HepG2 (cell line): ENCODE results near the gene CBFA2T2. TPM values are rescaled to one million over a fixed set of nuclear protein-coding genes. Genes with fewer than 3 reads are reported as not detected.
"Not testable (repeated sequence)": the region's sequence is repeated elsewhere in the genome, so short reads cannot be mapped to it uniquely, and the experiment has no call there.

Experiments
- ATAC-seq: fragments of 200-7000 bp; cut with Tn5 transposase; 3 replicates; pipeline ENCODE4 v1.9.1; 2020; ENCODE audit warnings: mild to moderate bottlenecking, moderate library complexity
- BruUV-seq: library from RNA; stranded (reverse); fragments of 400-500 nt; replicated peaks from 2 replicates; lab custom pipeline; 2021; lab: Mats Ljungman, UMichigan
- CTCF ChIA-PET: fragments of 300-600 bp; formaldehyde crosslinking; extraction: SDS; loops from one replicate; lab custom pipeline; 2021; ENCODE audit warnings: low total read pairs, inconsistent platforms, low intra/inter-chr PET ratio; lab: Yijun Ruan, JAX
- POLR2A ChIA-PET: fragments of 350-600 bp; sonication (Branson Sonifier 250); formaldehyde crosslinking; loops from one replicate; lab custom pipeline; 2020; ENCODE audit warnings: antibody characterized with exemption, inconsistent platforms; lab: Yijun Ruan, JAX
- DNase-seq: peaks from one replicate; pipeline ENCODE4 v3.0.0-alpha.2; 2015; ENCODE audit warnings: low spot score
- FAIRE-seq: peaks from 3 replicates; lab custom pipeline; 2011; peaks lifted over from hg19 to GRCh38; lab: Jason Lieb, UNC
- H2AFZ ChIP-seq: one replicate; pipeline ENCODE4 v1.6.1; 2011; ENCODE audit warnings: low read length, inconsistent platforms
- H3K27ac ChIP-seq: fragments of 300-600 bp; 3 replicates; pipeline ENCODE4 v1.8.0; 2011; ENCODE audit warnings: mixed run types, mild to moderate bottlenecking, mixed read lengths, low read length, inconsistent platforms; ENCODE audit not compliant: insufficient read depth; ENCODE audit errors: extremely low read length
- H3K27me3 ChIP-seq, 2 experiments: fragments of 200-600 bp in 1 of 2; 2 replicates in 1 of 2; 3 replicates in 1 of 2; pipeline versions ENCODE4 v1.6.0 to v1.8.0; 2011; ENCODE audit warnings: low read length in 2 of 2, mild to moderate bottlenecking in 2 of 2, moderate library complexity in 2 of 2, inconsistent platforms in 1 of 2; ENCODE audit not compliant: insufficient read depth in 2 of 2, control insufficient read depth in 1 of 2
- H3K36me3 ChIP-seq, 2 experiments: fragments of 200-600 bp in 1 of 2; replicated peaks in 1 of 2; 2 replicates in 1 of 2; 3 replicates in 1 of 2; pipeline versions ENCODE4 v1.5.1 to v1.8.0; 2011; ENCODE audit warnings: low read length in 2 of 2, inconsistent platforms in 1 of 2; ENCODE audit not compliant: insufficient read depth in 2 of 2, control insufficient read depth in 1 of 2
- H3K4me1 ChIP-seq: 2 replicates; pipeline ENCODE4 v1.5.1; 2012; ENCODE audit warnings: low read length, inconsistent platforms; ENCODE audit not compliant: insufficient read depth
- H3K4me2 ChIP-seq: 2 replicates; pipeline ENCODE4 v1.6.0; 2011; ENCODE audit warnings: low read depth, low read length, inconsistent platforms
- H3K4me3 ChIP-seq, 3 experiments: fragments of 200-600 bp in 1 of 3; sonication (generic), shearing (Covaris generic) in 1 of 3; replicated peaks in 1 of 3; 2 replicates each; pipeline ENCODE4 v1.5.1; 2011 to 2016; ENCODE audit warnings: low read length in 3 of 3, inconsistent platforms in 2 of 3, low read depth in 2 of 3, mild to moderate bottlenecking in 2 of 3, control low read depth in 1 of 3, mixed read lengths in 1 of 3; ENCODE audit not compliant: insufficient read depth in 1 of 3
- H3K79me2 ChIP-seq: one replicate; pipeline ENCODE4 v1.6.1; 2011; ENCODE audit warnings: low read length, inconsistent platforms; ENCODE audit not compliant: insufficient read depth
- H3K9ac ChIP-seq: 2 replicates; pipeline ENCODE4 v1.6.0; 2011; ENCODE audit warnings: mild to moderate bottlenecking, low read depth, low read length, inconsistent platforms; ENCODE audit not compliant: insufficient read depth
- H3K9me3 ChIP-seq: 2 replicates; pipeline ENCODE4 v1.5.1; 2012; ENCODE audit warnings: mild to moderate bottlenecking, low read length
- H4K20me1 ChIP-seq: 2 replicates; pipeline ENCODE4 v1.6.0; 2011; ENCODE audit warnings: inconsistent platforms, mild to moderate bottlenecking, low read length, moderate library complexity; ENCODE audit not compliant: insufficient read depth
- ADNP ChIP-seq: sonication (generic); formaldehyde crosslinking; IDR thresholded peaks from 2 replicates; pipeline ENCODE4 v1.4.0; 2020; ENCODE audit warnings: missing genetic modification reagents
- CEBPG ChIP-seq: IDR thresholded peaks from 2 replicates; pipeline ENCODE4 v1.6.1; 2016
- SP4 ChIP-seq: sonication (generic); formaldehyde crosslinking; IDR thresholded peaks from 2 replicates; pipeline ENCODE4 v1.8.1; 2023; ENCODE audit warnings: mild to moderate bottlenecking, missing genetic modification reagents
- TARDBP ChIP-seq: sonication (generic); formaldehyde crosslinking; IDR thresholded peaks from 2 replicates; pipeline ENCODE4 v1.8.0; 2022; ENCODE audit warnings: mild to moderate bottlenecking, missing genetic modification reagents
- THAP9 ChIP-seq: sonication (generic); formaldehyde crosslinking; IDR thresholded peaks from 2 replicates; pipeline ENCODE4; 2020; ENCODE audit warnings: missing genetic modification reagents, mild to moderate bottlenecking, borderline replicate concordance
- TRIM24 ChIP-seq: sonication (generic); formaldehyde crosslinking; IDR thresholded peaks from 2 replicates; pipeline ENCODE4 v1.8.0; 2022; ENCODE audit warnings: mild to moderate bottlenecking, missing genetic modification reagents
- ZNF460 ChIP-seq: sonication (generic); formaldehyde crosslinking; IDR thresholded peaks from 2 replicates; pipeline ENCODE4 v1.5.1; 2020; ENCODE audit warnings: missing genetic modification reagents, mild to moderate bottlenecking, borderline replicate concordance
- WGBS: methylation state at CpG from one replicate; pipeline ENCODE4 v1.1.6; 2017; ENCODE audit warnings: low lambda C conversion rate; 5-methylcytosine and 5-hydroxymethylcytosine counted together
- in situ Hi-C: cut with HindIII; loops from 2 replicates; pipeline ENCODE4 v1.10.0; 2017; ENCODE audit warnings: low pct_unique_long_range_greater_than_20kb; ENCODE audit not compliant: extremely low pct_ligation_motif_present
- intact Hi-C: fragments of 100-400 bp; cut with micrococcal nuclease; formaldehyde crosslinking; loops from one replicate; pipeline ENCODE4 v1.10.0; 2022; ENCODE audit not compliant: unreplicated experiment
- polyA plus RNA-seq, 8 experiments: library from polyadenylated mRNA; depleted of rRNA in 3 of 8; stranded (reverse) in 7 of 8; unstranded in 1 of 8; fragments of >200 nt; fragmentation: Illumina TruSeq in 4 of 8; extraction: Trizol in 4 of 8; gene quantifications; 2 replicates each; pipeline versions ENCODE4 v1.2.1 to v1.2.3, GENCODE V29; 2011 to 2016; ENCODE audit warnings: low read depth in 4 of 8, missing spikeins in 1 of 8, mixed read lengths in 1 of 8; ENCODE audit not compliant: insufficient read depth in 1 of 8
- total RNA-seq, 5 experiments: library from RNA; depleted of rRNA; stranded (reverse); fragments of >200 nt; fragmentation: Illumina TruSeq; extraction: Trizol; gene quantifications; 2 replicates each; pipeline ENCODE4 v1.2.3, GENCODE V29; 2016; ENCODE audit warnings: low read depth in 1 of 5
- TF ChIP-seq, protein P1 (sequence below), 2 experiments: fragments of 450-650 bp in 1 of 2; sonication (generic) in 1 of 2; formaldehyde crosslinking; IDR thresholded peaks; 2 replicates each; pipeline versions ENCODE4 v1.5.0 to v1.8.0; 2020 to 2022; ENCODE audit warnings: mild to moderate bottlenecking in 1 of 2, missing genetic modification reagents in 1 of 2
- TF ChIP-seq, protein P2 (sequence below): sonication (generic); formaldehyde crosslinking; IDR thresholded peaks from 2 replicates; pipeline ENCODE4 v1.4.0; 2020; ENCODE audit warnings: mild to moderate bottlenecking, missing genetic modification reagents

Gene CBFA2T2
- total and polyA plus RNA-seq, 2 of the 13 experiments (the other 11 are each of a cell fraction or from before 2014, with no cell fraction given) = 6.3 to 21.2 TPM

GRCh38 chr20:33463332-33464101, 26.4 kb upstream of the CBFA2T2 start (continued):
- TF ChIP-seq THAP9 (no peak), ZNF460 (CRISPR knock-in tag) (peak; percentile 79; the same call in 1 of the 2 replicates), CEBPG (CRISPR knock-in tag) (peak; percentile 71), ADNP (CRISPR knock-in tag) (no peak), TARDBP (CRISPR knock-in tag) (no peak)
- TF ChIP-seq, protein P1, sequence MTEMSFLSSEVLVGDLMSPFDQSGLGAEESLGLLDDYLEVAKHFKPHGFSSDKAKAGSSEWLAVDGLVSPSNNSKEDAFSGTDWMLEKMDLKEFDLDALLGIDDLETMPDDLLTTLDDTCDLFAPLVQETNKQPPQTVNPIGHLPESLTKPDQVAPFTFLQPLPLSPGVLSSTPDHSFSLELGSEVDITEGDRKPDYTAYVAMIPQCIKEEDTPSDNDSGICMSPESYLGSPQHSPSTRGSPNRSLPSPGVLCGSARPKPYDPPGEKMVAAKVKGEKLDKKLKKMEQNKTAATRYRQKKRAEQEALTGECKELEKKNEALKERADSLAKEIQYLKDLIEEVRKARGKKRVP (CRISPR knock-in tag; IDR thresholded peaks at IDR 0.05) = 0 out of 4 replicates have a peak, but pooled peaks of 1 of the 2 experiments have one; percentile 19

GRCh38 chr20:33464759-33465158, 25.1 kb upstream of the CBFA2T2 start:
- H3K9me3 ChIP-seq, CTCF ChIA-PET, H4K20me1 ChIP-seq, H3K4me3 ChIP-seq, ATAC-seq, DNase-seq, POLR2A ChIA-PET, H3K27me3 ChIP-seq, H3K79me2 ChIP-seq, FAIRE-seq, H3K36me3 ChIP-seq, BruUV-seq, H3K9ac ChIP-seq, H2AFZ ChIP-seq, H3K27ac ChIP-seq: not testable (repeated sequence)
- intact Hi-C loops = loop anchor here (2.0 kb wide), 1 partner anchor 48 kb away; no protein-coding TSS in a partner anchor
- TF ChIP-seq TRIM24 (CRISPR knock-in tag) = 0 out of 2 replicates have a peak, but pooled peaks have one; percentile 12
- TF ChIP-seq, protein P2, sequence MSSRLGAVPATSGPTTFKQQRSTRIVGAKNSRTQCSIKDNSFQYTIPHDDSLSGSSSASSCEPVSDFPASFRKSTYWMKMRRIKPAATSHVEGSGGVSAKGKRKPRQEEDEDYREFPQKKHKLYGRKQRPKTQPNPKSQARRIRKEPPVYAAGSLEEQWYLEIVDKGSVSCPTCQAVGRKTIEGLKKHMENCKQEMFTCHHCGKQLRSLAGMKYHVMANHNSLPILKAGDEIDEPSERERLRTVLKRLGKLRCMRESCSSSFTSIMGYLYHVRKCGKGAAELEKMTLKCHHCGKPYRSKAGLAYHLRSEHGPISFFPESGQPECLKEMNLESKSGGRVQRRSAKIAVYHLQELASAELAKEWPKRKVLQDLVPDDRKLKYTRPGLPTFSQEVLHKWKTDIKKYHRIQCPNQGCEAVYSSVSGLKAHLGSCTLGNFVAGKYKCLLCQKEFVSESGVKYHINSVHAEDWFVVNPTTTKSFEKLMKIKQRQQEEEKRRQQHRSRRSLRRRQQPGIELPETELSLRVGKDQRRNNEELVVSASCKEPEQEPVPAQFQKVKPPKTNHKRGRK (CRISPR knock-in tag) = peak; percentile 79; the same call in 1 of the 2 replicates
- TF ChIP-seq SP4 (CRISPR knock-in tag) = 0 out of 2 replicates have a peak, but pooled peaks have one; percentile 16
- Histone ChIP-seq H3K4me1 (peaks cover 49% of the 10 kb centered on the region), H3K4me2 (peak overlapping the region; percentile 52)
- WGBS = 83% methylated on average over 8 of the region's 8 CpGs
- in situ Hi-C loops = loop anchor here (5.0 kb wide), 1 partner anchor 188 kb away; no protein-coding TSS in a partner anchor
